Frontal cortex (tissue), 4 donors: ENCODE measurements around the gene EML4. TPM values are rescaled to one million over a fixed set of nuclear protein-coding genes. Genes with fewer than 3 reads are reported as not detected.
A peak's percentile ranks its signal among the peaks of the same experiment; 100 is the strongest.

Source experiments
- DNase-seq, 2 donors: peaks; one replicate each; pipeline ENCODE4 v3.0.0; 2012; ENCODE audit warnings: low spot score in 2 of 2
- FAIRE-seq: peaks from 2 replicates; lab custom pipeline; 2012; peaks lifted over from hg19 to GRCh38; lab: Jason Lieb, UNC
- total RNA-seq: library from RNA; depleted of rRNA; stranded (reverse); fragments of >200 nt; gene quantifications from one replicate; pipeline ENCODE4 v1.2.3, GENCODE V29; 2014
- donor health status: control.
- donor health status: control.
- donor health status: control.

EML4 gene
- total RNA-seq, 1 donor from 2014 or later: 33.8 TPM

DNA sequence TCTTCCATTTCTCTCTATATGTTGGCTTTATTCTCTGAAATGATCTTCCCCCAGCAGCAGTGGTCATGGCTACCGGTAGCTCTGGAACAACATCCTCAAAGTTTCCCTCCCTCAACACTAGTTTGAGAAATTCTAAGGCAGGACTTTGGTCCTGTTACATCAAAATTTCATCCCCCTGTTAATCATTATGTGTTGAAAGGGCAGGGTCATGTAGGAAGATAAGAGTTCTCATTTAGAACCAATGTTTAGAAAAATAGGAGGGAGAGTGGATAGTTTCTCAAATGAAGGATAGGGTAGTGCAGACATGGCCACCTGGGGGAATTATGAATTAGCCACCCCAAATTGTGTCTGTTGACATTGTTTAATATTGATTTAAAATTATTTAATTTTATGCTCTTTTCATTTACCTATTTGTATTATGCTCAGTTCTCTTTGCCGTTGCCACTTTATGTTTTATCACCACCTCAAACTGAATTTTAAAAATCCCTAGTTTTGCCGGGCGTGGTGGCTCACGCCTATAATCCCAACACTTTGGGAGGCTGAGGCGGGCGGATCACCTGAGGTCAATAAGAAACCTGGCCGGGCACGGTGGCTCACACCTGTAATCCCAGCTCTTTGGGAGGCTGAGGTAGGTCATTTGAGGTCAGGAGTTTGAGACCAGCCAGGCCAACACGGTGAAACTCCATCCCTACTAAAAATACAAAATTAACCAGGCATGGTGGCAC lies 22.3 kb downstream of the EML4 start:
- FAIRE-seq: no peak

GRCh38 chr2:42192010-42192373 lies 22.8 kb downstream of the EML4 start:
- no peak for DNase-seq
- FAIRE-seq: no peak

More for the DNA sequence above, 22.3 kb downstream of the EML4 start:
- DNase-seq: no peak

DNA sequence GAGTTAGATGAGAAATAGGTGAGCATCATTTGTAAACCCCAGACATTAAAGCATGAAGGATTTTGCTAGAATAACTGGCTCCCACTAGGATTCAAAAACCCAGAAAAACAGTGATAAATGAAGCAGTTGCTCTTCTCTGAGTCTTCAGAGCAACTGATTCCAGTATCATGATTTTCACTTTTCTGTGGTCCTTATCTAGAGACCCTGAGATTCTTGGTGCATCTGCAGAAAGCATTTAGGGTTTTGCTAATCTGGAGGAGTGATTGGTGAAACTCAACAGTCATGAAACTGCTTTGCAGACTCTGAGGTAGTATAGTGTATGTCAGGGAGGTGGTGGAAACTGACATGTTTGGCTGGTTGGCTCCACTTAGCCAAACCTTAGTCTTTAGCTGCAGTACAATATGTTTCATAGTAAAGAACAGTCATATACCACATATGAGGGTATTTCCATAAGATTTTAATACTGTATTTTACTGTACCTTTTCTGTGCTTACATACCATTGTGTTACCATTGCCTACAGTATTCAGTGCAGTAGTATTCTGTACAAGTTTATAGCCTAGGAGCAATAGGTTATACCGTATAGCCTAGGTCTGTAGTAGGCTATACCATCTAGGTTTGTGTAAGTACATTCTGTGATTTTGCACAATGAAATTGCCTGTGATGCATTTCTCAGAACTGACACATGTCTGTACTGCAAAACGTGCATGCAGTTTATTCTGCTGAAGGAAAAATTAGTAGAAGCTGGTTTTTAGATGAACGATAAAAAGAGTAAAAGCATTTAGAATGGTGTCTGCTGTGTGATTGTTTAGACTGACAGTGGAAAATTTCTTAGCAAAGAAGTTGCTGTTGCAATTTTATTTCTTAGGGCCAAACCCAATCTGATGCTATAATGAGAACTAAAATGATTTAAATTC lies 23.8 kb downstream of the EML4 start:
- FAIRE-seq (no peak), DNase-seq (no peak)

DNA sequence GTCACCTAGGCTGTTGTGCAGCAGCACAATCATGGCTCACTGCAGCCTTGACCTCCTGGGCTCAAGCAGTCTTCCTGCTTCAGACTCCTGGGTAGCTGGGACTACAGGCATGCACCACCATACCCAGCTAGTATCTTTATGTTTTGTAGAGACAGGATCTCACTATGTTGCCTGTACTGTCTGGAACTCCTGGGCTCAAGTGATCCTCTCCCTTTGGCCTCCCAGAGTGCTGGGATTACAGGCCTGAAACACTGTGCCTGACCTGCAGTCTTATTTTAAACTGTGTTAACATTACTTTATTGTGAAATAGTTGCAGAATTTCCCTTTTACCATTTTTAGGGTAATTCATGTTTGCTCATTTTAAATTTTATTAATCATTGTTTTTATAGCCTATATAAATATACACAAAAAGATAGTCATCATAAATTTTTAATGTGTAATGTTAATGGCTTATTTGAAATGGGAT lies 24.6 kb downstream of the EML4 start:
- no peak for FAIRE-seq
- no peak for DNase-seq

GRCh38 chr2:42194428-42194827 lies 25.3 kb downstream of the EML4 start:
- FAIRE-seq (no peak), DNase-seq (no peak)

GRCh38 chr2:42195559-42195958 lies 26.4 kb downstream of the EML4 start:
- FAIRE-seq (no peak), DNase-seq (no peak)

DNA sequence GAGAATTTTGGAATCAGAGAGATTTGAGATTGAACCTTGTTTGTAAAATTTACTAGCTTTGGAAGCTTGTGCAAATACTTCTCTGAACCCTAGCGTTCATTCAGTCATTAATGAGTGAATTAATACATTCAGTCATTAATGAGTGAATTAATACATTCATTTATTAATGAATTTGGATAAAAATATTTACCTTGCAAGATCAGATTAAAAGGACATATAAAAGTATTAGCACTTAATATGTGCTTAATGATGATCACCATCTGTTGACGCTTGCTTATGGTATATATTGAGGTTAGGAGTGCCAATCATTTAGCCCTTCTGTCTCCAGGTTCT lies 26.9 kb downstream of the EML4 start:
- DNase-seq: no peak
- no peak for FAIRE-seq

- FAIRE-seq: no peak
- DNase-seq: peak in 1 of 2 donors; percentile 22
Measured at GRCh38 chr2:42196403-42197267, 27.5 kb downstream of the EML4 start.

DNA sequence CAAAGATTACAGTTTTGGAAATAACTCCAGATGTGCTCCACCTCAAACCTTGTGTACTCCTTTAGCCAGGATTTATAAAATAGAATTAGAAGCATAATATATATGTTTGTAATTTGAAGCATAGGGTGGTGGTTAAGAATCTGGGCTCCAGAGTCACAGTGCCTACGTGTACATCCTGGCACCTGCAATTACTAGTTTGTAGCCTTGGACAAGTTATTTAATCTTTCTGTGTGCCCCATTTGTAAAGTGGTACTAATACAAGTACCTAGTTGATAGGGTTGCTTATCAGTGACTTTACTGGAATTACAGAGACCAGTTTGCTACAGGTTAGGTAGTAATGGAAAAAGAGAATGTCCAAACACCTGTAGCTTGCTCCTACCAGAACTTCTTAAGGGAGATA lies 28.6 kb downstream of the EML4 start:
- FAIRE-seq: no peak

GRCh38 chr2:42198466-42198865 lies 29.3 kb downstream of the EML4 start:
- DNase-seq (no peak), FAIRE-seq (no peak)

More for the DNA sequence above, 28.6 kb downstream of the EML4 start:
- DNase-seq: no peak

DNA sequence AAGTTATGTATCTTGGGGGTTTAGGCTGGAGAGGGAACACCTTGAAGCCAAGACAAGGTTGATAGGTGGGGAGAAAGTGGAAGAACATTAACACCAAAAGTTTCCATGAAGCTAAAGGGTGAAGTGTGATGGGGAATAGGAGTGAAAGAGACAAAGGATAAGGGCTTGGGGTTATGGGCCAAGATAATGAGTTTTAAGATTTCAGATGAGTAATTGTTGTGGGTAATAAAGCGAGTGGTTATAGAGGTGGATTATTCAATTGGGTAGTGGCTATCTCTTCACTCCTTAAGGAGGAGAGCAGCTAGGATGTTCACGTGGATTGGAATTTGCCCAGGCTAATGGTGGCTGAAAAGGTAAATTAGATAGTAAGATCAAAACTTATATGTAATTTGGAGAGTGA lies 29.8 kb downstream of the EML4 start:
- FAIRE-seq (no peak), DNase-seq (no peak)

DNA sequence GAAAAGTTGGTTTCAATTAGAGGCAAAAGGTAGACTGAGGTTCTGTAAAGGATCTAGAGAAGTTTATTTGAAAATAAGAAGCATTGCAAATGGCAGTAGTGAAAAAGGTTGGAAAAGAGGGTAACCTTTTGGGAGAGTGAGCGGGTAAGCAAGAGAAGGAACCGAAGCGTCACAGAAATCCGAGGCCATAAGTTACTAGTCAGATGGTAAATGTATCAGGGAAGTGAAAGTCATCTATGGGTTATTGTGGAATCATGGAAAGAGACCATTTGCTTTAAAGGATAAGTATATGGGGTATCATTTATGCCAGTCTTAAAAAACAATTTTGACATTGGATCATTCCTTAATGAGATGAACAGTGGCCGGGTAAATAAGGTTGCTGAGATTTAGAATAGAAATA lies 30.5 kb downstream of the EML4 start:
- no peak for DNase-seq
- FAIRE-seq: no peak

DNA sequence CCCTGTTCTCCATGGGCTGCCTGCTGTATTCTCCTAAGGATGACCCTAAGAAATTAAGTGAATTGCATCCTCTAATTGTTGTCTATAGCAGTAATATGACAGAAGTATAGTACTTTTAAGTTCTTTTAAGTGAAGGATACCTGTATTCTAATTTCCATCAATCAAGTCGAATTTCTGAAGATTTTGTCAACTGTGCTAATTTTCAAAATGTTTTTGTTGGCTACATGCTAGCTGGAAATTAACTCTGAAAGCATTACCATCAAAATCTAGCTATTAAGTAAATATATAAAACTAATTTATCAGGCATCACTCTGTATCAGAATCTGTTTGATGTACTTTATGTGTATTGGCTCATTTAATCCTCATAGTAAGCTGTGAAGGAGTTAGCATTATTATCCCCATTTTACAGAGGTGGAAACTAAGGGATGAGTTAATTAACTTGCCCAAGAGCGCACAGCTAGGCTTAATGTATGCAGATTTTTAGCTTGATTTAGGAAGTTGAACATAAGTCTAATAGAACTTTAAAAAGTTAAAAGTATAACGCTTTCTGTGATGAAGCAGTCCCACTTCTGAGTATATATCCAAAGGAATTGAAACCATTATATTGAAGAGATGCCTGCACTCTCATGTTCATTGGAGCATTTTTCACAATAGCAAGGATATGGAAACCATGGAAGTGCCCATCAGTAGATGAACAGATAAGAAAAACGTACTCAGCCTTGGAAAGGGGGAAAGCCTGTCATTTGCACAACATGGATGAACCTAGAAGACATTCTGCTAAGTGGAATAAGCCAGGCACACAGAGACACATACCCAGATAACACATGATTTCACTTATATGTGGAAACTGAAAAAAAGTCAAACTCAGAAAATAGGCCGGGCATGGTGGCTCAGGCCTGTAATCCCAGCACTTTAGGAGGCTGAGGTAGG lies 32.0 kb downstream of the EML4 start:
- no peak for FAIRE-seq

GRCh38 chr2:42202634-42203008 lies 33.5 kb downstream of the EML4 start:
- no peak for FAIRE-seq
- no peak for DNase-seq

More for the DNA sequence above, 32.0 kb downstream of the EML4 start:
- no peak for DNase-seq

DNA sequence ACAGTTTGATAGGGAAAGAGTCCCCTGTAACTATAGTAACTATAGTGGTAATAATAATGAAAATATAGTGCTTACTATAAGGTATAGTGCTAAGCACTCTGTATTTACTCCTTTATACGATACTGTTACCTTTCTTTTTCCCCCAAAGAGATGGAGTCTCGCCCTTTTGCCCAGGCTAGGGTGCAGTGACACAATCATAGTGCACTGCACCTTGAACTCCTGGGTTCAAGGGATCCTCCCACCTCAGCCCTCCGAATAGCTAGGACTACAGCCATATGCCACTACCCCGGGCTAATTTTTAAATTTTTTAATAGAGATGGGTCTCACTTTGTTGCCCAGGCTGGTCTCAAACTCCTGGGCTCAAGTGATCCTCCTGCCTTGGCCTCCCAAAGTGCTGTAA lies 34.6 kb downstream of the EML4 start:
- FAIRE-seq: no peak
- DNase-seq: no peak

DNA sequence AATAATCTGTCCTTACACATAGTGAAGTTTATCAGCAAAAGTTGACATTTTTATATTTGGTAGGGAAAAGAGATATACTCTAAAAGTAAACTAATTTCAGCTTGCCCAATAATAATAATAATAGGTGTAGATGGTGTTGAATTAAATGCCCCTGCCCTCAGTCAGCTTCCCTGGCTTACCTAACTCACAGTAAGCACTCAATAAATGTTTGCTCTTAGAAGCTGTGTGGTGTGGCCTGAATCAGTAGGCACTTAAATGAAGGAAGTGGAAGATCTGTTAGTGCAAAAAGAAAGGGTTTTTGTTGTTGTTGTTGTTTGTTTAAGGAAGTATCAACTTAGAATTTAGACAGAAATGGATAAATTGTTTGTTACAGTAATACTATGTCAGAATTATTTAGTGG lies 36.2 kb downstream of the EML4 start:
- FAIRE-seq (no peak), DNase-seq (no peak)

GRCh38 chr2:42207826-42208225 lies 38.7 kb downstream of the EML4 start:
- no peak for FAIRE-seq
- DNase-seq: no peak

DNA sequence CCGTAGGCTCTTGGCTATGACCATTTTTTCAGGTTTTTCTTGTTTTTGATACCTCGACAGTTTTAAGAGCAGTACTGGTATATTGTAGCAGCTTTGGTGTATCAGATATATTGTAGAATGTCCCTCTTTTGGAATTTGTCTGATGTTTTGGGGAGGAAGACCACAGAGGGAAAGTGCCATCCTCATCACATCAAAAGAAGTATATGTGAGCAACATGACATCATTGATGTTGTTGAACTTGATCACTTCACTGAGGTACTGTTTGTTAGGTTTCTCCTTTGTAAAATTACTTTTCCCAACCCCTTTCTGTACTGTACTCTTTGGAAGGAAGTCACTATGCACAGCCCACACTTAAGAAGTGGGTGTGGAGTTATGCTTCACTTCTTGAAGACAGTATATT lies 41.0 kb downstream of the EML4 start:
- FAIRE-seq: no peak

DNA sequence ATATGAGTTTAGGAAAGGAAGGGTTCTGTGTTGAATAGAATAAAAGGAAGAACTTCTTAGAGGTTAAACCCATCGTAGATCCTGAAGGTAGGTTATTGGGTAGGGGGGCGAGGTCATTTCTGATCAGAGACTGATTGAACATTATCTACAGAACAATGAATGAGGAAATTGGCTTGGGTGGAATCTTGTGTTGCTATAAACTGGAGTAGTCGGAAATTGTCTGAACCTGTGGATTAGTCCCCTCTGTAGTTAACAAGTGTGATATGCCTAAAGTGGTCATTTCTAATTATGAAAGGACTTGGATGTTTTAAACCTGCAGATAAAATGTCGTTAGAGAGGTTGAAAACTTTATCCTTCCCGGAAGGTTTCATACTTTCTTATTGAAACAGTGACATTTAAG lies 42.1 kb downstream of the EML4 start:
- DNase-seq: no peak
- FAIRE-seq: no peak

More for the DNA sequence above, 41.0 kb downstream of the EML4 start:
- DNase-seq: no peak
